ENCODE measurements around the gene TMEM183A.
"Not testable (repeated sequence)": the region's sequence is repeated elsewhere in the genome, so short reads cannot be mapped to it uniquely, and the experiment has no call there.

Gene TMEM183A

DNA sequence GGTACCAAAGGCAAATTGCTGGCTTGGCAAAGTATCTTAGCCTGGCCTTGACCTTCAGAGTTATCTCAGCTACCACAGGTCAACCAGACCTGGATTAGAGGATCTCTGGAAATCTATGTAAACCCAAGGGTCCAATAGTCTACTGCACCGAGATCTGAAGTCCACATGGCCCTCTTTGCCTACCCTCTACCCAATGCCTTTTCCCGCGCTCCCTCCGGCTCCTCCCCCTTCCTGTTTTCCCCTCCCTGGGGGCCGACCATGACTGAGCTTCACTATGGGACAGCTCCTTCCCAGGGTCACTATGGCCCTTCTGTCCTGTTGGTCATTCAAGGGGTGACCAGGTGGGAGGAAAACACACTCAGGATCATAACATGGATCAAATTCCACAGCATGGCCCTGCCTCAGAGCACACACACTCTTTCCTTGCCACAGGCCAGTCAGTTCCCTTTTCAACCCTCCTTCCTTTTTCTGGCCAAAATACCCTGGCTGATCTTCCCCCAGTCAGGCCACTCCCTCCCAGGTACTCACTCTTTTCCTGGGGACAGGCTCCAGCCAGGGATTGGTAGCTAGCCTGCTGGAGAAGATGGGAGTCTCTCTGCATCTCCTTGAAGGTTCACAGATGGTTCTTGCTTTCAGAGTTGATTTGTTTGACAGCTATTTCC lies 19.1 kb upstream of the TMEM183A start:
- no peak for DNase-seq (ENCODE audit: low read depth)

DNA sequence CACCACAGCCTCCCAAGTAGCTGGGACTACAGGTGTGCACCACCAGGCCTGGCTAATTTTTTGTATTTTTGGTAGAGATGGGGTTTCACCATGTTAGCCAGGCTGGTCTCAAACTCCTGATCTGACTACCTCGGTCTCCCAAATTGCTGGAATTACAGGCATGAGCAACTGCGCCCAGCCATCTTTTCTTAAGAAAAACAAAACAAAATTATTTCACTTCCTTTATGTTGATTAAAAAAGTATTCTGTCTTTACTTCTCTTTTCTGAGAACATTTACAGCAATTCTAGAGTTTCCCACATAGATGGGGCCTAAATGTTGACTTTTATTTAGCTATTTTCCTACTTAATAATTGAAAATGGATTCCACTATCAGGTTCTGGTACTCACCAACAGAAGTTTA lies 17.3 kb upstream of the TMEM183A start:
- DNase-seq (ENCODE audit: low read depth), result no peak

DNA sequence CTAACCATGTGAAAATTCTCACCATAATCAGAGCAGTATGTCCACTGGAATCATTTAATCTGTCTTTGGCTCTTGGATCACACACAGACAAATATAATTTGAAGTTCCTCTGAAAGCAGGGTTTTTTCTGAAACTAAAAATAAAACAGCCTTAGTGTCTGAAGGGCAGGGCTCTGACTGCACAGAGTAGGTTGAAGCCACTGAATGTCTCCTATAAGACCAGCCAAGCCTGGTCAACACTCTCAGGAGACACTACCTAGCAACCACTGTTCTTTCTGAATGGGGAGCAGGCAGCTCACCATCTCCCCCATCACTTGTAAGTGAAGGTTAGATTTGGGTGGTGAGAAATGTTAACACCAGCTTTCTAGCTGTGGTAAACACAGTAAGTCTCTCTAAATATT lies 16.1 kb upstream of the TMEM183A start:
- no peak for DNase-seq (ENCODE audit: low read depth)

DNA sequence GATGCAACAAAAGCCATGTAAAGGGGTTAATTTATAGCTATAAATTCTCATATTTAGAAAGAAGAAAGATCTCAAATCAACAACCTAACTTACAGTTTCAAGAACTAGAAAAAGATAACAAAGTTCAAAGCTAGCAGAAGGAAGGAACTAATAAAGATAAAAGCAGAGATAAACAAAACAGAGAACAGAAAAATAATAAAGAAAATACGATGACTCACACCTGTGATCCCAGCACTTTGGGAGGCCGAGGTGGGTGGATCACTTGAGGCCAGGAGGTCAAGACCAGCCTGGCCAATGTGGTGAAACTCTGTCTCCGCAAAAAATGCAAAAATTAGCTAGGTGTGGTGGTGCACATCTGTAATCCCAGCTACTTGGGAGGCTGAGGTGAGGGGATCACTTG lies 12.4 kb upstream of the TMEM183A start:
- no peak for DNase-seq (ENCODE audit: low read depth)

DNA sequence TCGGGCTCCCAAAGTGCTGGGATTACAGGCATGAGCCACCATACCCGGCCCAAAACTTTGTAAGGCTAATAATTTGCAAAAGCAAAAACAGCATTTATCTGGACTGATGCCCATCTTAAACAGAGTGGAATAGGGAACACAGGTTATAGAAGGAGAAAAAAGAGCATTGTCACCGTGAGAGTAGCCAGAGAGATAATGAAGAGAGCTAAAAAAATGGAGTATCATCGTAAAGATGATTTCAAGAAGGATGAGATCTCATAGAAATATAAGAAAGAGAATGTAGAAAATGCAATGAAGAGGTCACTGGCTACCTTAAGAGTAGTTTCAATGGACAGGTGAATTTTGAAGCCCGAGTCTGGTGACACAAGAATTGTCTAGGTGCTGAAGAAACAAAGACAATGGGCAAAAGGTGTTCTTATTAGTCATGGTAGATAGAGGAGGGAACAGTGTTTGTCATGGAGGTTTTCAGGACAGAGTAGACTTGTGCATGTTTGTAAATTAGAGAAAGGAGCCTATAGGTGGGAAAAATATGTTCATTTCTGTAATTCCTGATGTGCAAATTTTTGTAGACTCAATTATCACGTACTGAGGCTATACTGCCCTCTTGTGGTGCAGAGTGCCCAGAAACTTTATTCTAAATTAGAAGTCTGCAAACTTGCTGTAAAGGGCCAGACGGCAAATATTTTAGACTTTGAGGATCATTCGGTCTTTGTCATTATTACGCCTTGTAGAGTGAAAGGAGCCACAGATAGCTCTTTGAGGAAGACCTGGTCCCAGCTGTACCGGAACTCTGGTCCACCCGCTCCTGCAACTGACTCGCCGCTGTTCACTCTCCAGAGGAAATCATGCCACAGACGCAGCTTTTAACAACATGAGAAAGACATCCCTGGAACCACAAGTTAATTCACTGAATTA lies 8.1 kb upstream of the TMEM183A start:
- DNase-seq (ENCODE audit: low read depth), result peak; percentile 28

DNA sequence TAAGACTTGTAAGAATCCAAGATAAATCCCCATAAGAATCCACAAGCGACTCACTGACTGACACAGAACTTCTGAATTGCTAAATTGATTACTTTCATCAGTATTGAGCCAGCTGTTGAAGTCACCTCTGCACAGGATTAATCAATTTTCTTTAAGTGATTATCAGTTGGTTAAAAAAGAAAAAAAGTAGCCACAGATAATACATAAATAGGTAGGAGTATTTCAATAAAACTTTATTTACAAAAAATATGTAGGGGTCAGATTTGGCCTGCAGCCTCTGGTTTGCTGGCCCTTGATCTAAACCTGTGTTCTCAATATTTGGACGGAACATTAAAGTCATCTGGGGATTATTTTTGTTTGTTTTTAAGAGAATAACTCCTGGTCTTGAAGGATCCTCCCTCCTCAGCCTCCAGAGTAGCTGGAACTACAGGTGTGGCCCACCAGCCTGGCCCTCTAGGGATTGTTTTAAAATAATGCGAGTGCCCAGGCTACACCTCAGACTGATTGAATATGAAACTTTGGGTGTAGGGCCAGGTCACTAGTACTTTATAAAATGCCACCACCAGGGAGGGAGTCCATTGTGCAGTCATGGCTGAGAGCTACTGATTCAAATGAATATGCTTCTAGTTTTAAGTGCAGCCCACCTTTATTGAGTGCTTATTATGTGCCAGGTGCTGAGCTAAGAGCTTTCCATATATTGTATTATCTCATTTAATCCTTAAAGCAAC lies 6.8 kb upstream of the TMEM183A start:
- DNase-seq (ENCODE audit: low read depth), result no peak

DNA sequence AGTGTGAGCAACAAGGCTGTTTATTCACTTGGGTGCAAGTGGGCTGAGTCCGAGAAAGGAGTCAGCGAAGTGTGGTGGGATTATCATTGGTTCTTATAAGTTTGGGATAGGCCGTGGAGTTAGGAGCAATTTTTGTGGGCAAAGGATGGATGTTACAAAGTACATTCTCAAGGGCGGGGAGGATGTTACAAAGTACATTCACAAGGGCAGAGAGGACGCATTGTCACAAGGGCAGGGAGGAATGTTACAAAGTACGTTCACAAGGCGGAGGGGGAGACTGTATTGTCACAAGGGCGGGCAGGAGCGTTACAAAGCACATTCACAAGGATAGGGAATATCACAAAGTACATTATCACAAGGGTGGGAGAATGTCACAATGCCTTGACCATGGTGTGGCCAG lies 5.2 kb upstream of the TMEM183A start:
- no peak for DNase-seq (ENCODE audit: low read depth)

DNA sequence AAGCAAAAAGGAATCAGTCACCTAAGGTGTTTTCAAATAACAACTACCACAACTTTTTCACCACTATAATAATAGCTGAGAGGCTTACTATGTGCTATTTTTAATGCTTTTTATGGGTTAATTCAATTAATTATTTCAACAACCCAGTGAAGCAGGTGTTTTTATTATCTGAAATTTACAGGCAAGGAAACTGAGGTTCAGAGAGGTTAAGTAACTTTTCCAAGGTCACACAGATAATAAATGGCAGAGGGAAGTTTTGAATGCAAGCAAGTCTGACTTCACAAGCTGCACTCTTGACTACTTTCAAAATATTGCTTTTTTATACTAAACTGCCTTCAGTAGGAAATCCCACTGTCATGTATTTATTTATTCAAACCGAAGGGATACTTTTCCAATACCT lies 4.2 kb upstream of the TMEM183A start:
- DNase-seq (ENCODE audit: low read depth), result no peak

DNA sequence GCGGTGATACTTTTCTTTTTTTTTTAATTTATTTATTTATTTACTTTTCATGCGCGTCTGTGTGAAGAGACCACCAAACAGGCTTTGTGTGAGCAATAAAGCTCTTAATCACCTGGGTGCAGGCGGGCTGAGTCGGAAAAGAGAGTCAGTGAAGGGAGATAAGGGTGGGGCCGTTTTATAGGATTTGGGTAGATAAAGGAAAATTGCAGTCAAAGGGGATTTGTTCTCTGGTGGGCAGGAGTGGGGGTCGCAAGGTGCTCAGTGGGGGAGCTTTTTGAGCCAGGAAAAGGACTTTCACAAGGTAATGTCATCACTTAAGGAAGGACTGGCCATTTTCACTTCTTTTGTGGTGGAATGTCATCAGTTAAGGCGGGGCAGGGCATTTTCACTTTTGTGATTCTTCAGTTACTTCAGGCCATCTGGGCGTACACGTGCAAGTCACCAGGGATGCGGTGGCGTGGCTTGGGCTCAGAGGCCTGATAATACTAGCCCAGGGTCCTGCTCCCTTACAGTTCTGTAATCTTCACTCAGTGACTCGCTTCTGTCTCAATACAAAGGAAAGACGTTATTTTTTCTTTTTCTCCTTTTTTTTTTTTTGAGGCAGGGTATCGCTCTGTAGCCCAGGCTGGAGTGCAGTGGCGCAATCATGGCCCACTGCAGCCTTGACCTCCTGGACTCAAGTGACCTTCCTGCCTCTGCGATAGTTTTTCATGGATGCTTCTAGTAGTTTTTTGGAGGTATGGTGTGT lies 1.6 kb upstream of the TMEM183A start:
- DNase-seq (ENCODE audit: low read depth), result not testable (repeated sequence)

DNA sequence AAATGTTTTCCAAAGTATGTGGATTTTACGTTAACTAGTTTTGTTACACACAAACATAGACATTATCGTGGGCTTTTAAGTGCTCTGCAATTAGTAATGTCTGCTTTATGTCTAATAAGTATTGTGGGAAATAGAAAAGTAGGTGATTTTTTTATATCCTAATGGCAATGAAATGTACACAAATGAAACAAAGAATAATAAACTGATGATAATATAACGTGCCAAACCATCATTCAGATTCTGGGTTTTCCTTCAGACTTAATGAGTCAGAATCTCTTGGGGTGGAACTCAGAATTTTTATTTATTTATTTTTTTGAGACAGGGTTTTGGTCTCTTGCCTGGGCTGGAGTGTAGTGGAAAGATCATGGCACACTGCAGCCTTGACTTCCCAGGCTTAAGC lies 2.0 kb downstream of the TMEM183A start:
- no peak for DNase-seq (ENCODE audit: low read depth)

DNA sequence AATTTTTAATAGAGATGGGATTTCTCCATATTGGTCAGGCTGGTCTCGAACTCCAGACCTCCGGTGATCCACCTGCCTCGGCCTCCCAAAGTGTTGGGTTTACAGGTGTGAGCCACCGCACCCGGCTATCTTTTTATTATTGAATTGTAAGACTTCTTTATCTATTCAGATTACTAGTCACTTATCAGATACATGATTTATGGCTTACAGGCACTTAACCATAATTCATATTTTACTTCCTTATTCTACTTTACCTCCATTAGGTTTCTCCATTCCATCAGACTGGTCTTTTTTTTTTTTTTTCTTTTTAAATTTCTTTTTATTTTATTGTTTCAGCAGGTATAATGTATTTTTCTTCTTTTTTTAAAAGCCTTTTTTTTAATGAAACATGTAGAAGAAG lies 4.4 kb downstream of the TMEM183A start:
- DNase-seq (ENCODE audit: low read depth), result no peak

DNA sequence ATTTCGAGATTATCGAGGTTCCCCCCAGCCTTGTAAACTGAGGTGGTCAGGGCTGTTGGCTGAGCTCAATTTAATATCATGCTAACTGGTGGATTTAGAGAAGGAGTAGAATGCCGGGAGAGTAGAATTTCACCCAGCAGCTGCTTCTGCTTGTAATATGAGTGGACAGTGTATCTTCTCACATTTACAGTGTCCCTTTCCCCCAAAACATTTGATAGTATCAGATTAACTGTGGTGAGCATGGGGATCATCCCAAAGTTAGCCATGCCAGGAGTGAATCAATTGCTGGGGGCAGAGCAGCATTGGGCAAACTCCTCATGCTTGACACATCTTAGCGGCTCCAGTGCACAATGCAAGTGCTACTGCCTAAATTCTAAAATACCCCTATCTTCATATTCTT lies 9.9 kb downstream of the TMEM183A start:
- no peak for DNase-seq (ENCODE audit: low read depth)

DNA sequence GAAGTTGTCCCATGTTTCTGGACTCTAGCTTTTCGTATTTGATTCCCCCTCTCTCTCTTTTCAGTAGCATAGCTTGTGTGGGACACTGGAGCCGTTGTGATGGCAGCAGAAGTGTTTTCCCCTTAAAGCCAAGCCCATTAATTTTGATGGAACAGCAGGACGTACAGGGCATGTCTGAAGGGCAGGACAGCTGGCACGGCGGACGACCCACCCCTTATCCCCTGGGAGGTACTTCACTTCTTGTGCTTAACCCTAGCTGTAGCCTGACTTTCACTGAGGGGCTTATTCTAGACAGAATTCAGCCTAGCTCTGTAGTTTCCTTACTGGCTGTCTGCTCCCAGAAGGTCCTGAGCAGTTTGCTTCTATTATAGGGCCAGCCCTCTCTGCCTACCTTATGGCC lies 10.5 kb downstream of the TMEM183A start:
- DNase-seq (ENCODE audit: low read depth), result no peak

DNA sequence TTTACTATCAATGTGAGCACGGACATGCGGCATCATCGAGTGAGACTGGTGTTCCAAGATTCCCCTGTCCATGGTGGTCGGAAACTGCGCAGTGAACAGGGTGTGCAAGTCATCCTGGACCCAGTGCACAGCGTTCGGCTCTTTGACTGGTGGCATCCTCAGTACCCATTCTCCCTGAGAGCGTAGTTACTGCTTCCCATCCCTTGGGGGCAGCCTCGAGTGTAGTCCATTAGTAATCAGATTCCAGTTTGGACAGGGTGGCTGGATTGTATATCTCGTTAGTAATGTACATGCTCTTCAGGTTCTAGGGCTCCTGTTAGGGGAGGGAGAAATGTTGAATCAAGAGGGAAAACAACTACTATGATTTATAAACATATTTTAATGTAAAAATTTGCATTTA lies 15.7 kb downstream of the TMEM183A start:
- not testable (repeated sequence) for DNase-seq (ENCODE audit: low read depth)

DNA sequence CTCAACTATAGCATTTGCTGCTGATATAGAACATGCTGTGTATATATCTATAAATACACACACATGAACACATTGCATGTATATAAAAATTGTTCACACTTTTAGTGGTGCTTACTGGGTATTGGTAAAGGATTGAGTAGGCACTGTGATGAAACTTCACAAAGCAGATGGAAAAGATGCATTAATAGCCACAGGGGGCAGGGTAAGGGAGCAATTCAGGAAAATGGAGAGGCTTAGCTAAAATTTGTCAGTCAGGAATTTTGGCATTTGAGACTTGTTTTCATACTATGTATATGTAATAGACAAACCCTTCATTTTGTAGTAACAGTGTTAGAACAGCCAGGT lies 18.5 kb downstream of the TMEM183A start:
- DNase-seq (ENCODE audit: low read depth), result no peak

DNA sequence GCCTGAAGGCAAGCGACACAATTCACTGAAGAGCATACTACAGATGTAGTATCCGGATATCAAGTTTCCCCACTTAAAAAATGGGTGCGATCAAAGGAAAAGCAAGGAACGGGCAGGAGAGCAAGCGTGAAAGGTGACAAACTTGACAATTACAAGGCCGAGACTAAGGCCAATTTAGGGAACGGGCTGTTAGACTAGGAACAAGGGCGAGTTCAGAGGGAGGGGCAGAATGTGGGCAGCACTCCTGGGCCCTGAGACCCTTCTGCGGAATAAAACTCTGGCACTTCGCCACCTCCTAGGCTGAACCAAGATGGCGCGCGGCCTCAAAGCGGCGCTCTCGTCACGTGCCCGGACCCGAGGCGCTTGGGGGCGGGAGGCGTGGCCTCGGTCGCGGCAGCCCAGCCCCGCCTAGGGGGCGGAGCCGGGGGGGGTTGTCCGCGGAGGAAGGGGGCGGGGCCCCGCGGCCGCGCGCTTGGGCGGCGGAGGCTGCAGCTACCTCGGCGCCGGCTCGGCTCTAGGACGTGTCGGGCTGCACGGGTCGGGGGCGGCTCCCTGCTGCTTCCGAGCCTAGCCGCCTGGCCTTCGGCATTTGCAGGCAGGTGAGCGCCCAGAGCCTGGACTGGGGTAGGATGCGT lies 19.0 kb downstream of the TMEM183A start, which contains the start of gene PPFIA4:
Gene PPFIA4, plus strand, starts transcription at position 461 of the 635 bp plus-strand sequence. CDS start 12,518 bp downstream, outside the sequence.
- peak; percentile 64 for DNase-seq (ENCODE audit: low read depth)

DNA sequence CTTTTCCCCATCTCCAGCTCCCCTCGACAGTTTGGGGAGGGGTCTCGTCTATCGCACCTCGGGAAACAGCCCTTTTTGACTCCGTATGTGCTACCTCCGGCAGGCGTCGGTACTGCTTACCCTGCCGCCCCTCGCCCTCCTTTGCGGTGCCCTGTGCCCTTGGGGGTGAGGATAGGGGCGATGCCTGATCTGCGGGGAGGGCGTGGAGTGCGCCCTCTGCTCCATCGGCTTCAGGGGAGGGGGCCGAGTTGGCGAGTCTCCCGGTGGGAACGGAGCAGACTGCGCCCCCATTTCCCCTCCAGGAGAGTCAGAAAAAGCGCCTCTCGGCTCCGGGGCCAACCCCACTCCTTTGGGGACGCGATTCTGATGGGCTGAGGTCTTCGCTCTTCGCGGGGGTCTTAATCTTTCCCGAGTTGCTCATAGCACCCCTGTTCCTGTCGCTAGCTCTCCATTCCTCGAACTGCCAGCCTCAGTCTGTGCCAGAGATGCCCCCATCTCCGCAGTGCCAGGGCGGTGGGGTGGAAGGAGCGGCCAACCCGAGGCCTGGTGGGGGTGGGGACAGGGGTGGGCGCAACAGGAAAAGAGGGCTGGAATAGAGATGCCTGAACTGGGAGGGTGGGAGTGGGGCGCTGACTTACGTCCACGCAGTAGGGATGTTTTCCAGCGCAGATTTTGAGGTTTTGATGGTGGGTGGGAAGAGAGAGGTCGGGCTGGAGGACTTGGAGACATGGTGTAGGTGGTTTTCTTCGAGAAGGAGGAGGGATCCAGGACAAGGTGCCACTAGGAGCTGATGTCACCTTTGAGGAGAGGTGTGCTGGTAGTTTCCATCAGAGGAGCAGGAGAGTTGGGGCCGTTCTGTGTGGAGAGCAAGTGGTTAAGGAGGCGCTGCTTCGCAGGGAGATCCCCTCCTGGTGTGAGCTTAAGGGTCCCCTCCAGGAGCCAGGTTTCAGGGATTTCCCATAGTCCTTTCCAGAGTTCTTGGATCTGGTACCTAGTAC lies 19.8 kb downstream of the TMEM183A start:
- no peak for DNase-seq (ENCODE audit: low read depth)

DNA sequence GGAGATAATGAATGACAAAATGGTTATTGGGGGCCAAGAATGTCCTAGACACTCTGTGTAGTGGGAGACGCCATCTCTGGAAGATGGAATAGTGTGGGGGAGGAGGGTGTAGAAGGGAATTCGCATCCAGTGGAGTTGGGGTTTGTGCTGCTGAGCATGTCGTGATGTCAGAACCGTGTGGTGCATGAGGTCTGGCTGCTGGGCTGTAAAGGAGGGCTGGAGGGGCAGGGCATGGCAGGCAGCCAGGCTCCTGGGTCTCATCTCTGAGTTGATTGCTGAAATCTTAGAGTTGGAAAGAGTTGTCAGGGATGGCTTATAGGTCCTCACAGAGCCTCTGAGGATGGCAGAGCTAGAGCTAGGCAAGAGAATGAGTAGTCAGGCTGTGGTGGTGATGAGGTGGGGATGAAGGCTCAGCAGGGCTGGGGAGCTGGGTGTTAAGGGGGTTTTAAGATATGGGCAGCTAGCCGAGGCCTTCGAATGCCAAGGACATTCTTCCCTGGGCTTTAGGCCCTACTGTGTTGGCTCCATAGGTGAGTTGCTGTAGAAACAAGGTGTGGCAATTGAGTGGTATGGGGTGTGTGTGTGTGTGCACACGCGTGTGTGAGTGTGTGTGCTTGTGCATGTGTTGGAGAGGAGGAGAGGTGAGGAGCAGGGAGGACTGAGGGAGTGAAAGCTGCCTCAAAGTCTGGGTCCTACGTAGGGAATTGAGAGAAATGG lies 21.1 kb downstream of the TMEM183A start:
- DNase-seq (ENCODE audit: low read depth), result no peak

DNA sequence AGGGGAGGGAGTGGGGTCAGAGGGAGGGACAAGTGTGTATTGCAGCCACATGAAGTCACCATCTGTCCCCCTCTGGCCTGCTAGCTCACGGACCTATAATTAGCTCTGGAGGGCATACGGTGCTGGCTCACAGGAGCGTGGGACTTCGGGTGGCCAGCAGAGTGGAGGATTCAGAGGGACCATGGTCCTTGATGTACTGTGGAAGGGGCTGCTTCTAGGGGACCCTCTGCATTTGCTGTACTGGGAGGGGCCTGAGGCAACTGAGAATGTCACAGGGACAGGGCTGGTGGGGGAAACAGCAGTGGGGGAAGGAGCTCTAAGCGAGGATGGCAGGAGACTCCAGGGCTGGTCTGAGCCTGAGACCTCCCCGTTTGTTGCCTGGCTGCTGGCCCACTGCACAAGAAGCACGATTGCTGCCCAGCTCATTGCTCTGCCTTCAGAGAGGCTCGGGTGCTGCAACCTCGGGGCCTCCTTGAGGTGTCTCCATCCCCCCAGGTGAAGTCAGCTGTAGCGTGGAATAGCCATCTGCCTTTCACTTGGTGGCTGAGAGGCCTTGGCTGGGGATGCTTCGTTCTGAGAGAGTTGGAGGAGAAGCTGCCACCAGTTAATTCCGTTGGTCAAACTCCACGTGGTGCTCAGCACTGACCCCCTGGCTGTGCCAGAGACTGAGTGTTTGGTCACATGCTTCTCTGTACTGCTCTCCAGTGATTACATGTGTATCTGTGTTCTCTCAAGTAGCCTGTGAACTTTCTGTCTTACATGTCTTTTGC lies 21.8 kb downstream of the TMEM183A start:
- DNase-seq (ENCODE audit: low read depth), result no peak
